GM18867 (cell line): ENCODE data around the gene ASTN1.

Source experiments
- ATAC-seq: cut with Tn5 transposase; IDR thresholded peaks from one replicate; pipeline ENCODE4 v1.9.1; 2021; ENCODE audit warnings: mild to moderate bottlenecking, moderate library complexity; ENCODE audit not compliant: unreplicated experiment

ASTN1 gene

GRCh38 chr1:177045151-177045550 is 119.4 kb downstream of the ASTN1 start:
- ATAC-seq, result no peak

- no peak for ATAC-seq
These were observed 120.1 kb downstream of the ASTN1 start for GRCh38 chr1:177044390-177044789.

GRCh38 chr1:177043597-177043996 is 120.9 kb downstream of the ASTN1 start:
- ATAC-seq, result no peak

GRCh38 chr1:177035586-177035985 is 128.9 kb downstream of the ASTN1 start:
- ATAC-seq, result no peak

- no peak for ATAC-seq
These were observed 130.9 kb downstream of the ASTN1 start for GRCh38 chr1:177033628-177034027.

GRCh38 chr1:177032434-177032833 is 132.1 kb downstream of the ASTN1 start:
- ATAC-seq, result no peak

GRCh38 chr1:177024623-177025022 is 139.9 kb downstream of the ASTN1 start:
- no peak for ATAC-seq

GRCh38 chr1:177023726-177024125 is 140.8 kb downstream of the ASTN1 start:
- no peak for ATAC-seq

- no peak for ATAC-seq
These were observed 141.3 kb downstream of the ASTN1 start for GRCh38 chr1:177023249-177023648.

GRCh38 chr1:177021687-177022086 is 142.8 kb downstream of the ASTN1 start:
- ATAC-seq, result no peak

GRCh38 chr1:177020851-177021589 is 143.5 kb downstream of the ASTN1 start:
- no peak for ATAC-seq

- ATAC-seq, result no peak
These were observed 147.1 kb downstream of the ASTN1 start for GRCh38 chr1:177017287-177017852.

- no peak for ATAC-seq
These were observed 150.2 kb downstream of the ASTN1 start for GRCh38 chr1:177014325-177014724.

- no peak for ATAC-seq
These were observed 152.1 kb downstream of the ASTN1 start for GRCh38 chr1:177012342-177012925.

- ATAC-seq, result no peak
These were observed 153.0 kb downstream of the ASTN1 start for GRCh38 chr1:177011508-177011907.

- no peak for ATAC-seq
These were observed 154.2 kb downstream of the ASTN1 start for GRCh38 chr1:177010211-177010825.

GRCh38 chr1:177008653-177009052 is 155.9 kb downstream of the ASTN1 start:
- no peak for ATAC-seq

- ATAC-seq, result no peak
These were observed 156.9 kb downstream of the ASTN1 start for GRCh38 chr1:177007437-177008161.

GRCh38 chr1:177002891-177003290 is 161.6 kb downstream of the ASTN1 start:
- ATAC-seq, result no peak

GRCh38 chr1:177001556-177001955 is 163.0 kb downstream of the ASTN1 start:
- no peak for ATAC-seq

GRCh38 chr1:176998183-176998795 is 166.2 kb downstream of the ASTN1 start:
- ATAC-seq, result no peak
